H1 (cell line): ENCODE data around the gene MYH9. TPM values are rescaled to one million over a fixed set of nuclear protein-coding genes. Genes with fewer than 3 reads are reported as not detected.

ENCODE experiments used
- ATF3 ChIP-seq: IDR thresholded peaks from 2 replicates; pipeline ENCODE4 v1.6.1; 2011; ENCODE audit warnings: low read depth, mild to moderate bottlenecking, low read length; ENCODE audit not compliant: insufficient read depth
- BCL11A ChIP-seq, 2 experiments: IDR thresholded peaks; one replicate each; pipeline ENCODE4 v1.6.1; 2011; ENCODE audit warnings: low read depth in 2 of 2, low read length in 2 of 2, mild to moderate bottlenecking in 2 of 2
- CBX5 ChIP-seq: fragments of 300-800, 300-1000 bp; sonication (generic); IDR thresholded peaks from 2 replicates; pipeline ENCODE4 v1.7.1; 2016; ENCODE audit warnings: antibody characterized with exemption, low read length, low read depth
- CBX8 ChIP-seq: fragments of 300-800, 300-1000 bp; sonication (generic); IDR thresholded peaks from 2 replicates; pipeline ENCODE4 v1.7.1; 2016; ENCODE audit warnings: low read depth, low read length, borderline replicate concordance
- CEBPB ChIP-seq: IDR thresholded peaks from 2 replicates; pipeline ENCODE4 v1.6.1; 2012; ENCODE audit warnings: low read depth, low read length
- CHD1 ChIP-seq: IDR thresholded peaks from 2 replicates; pipeline ENCODE4 v1.6.1; 2012; ENCODE audit warnings: low read depth, low read length, improper control_type of control experiment
- FOSL1 ChIP-seq: IDR thresholded peaks from 2 replicates; pipeline ENCODE4 v1.6.1; 2011; ENCODE audit warnings: mild to moderate bottlenecking, low read depth, low read length, moderate library complexity; ENCODE audit not compliant: insufficient read depth
- HDAC2 ChIP-seq, 2 experiments: fragments of 300-600 bp in 1 of 2; sonication (generic) in 1 of 2; IDR thresholded peaks; 2 replicates each; pipeline ENCODE4 v1.6.1; 2011 to 2012; ENCODE audit warnings: low read depth in 2 of 2, low read length in 2 of 2, mild to moderate bottlenecking in 2 of 2, moderate library complexity in 2 of 2, borderline replicate concordance in 1 of 2, inconsistent platforms in 1 of 2
- HDAC6 ChIP-seq: IDR thresholded peaks from one replicate; pipeline ENCODE4 v1.7.1; 2012; ENCODE audit warnings: low read depth, mild to moderate bottlenecking, inconsistent platforms, low read length, moderate library complexity
- JUN ChIP-seq: IDR thresholded peaks from 2 replicates; pipeline ENCODE4 v1.6.1; 2011; ENCODE audit warnings: low read depth, mild to moderate bottlenecking, improper control_type of control experiment, low read length
- KDM1A ChIP-seq: fragments of 200-600, 300-600 bp; sonication (generic); IDR thresholded peaks from 2 replicates; pipeline ENCODE4 v1.7.1; 2016; ENCODE audit warnings: mild to moderate bottlenecking, low read length, borderline replicate concordance
- KDM4A ChIP-seq: IDR thresholded peaks from one replicate; pipeline ENCODE4 v1.7.1; 2012; ENCODE audit warnings: low read depth, mild to moderate bottlenecking, moderate library complexity, low read length, inconsistent platforms; ENCODE audit not compliant: severe bottlenecking
- MAFK ChIP-seq: IDR thresholded peaks from 2 replicates; pipeline ENCODE4 v1.6.1; 2012; ENCODE audit warnings: low read depth, mild to moderate bottlenecking, improper control_type of control experiment, low read length
- NANOG ChIP-seq: IDR thresholded peaks from 2 replicates; pipeline ENCODE4 v1.6.1; 2011; ENCODE audit warnings: low read length, low read depth, mild to moderate bottlenecking, inconsistent platforms; ENCODE audit not compliant: insufficient read depth, poor library complexity, severe bottlenecking
- NRF1 ChIP-seq: IDR thresholded peaks from 2 replicates; pipeline ENCODE4 v1.6.1; 2011; ENCODE audit warnings: mild to moderate bottlenecking, low read depth, low read length, improper control_type of control experiment
- PHF8 ChIP-seq: fragments of 200-600 bp; sonication (generic); conservative IDR thresholded peaks from 2 replicates; pipeline ENCODE4 v1.7.1; 2012; ENCODE audit warnings: low read depth, mild to moderate bottlenecking, inconsistent platforms, low read length, moderate library complexity
- POU5F1 ChIP-seq: IDR thresholded peaks from 2 replicates; pipeline ENCODE4 v1.6.1; 2011; ENCODE audit warnings: low read depth, mild to moderate bottlenecking, low read length, moderate library complexity
- RBBP5 ChIP-seq: IDR thresholded peaks from 2 replicates; pipeline ENCODE4 v1.7.1; 2012; ENCODE audit warnings: low read depth, mild to moderate bottlenecking, inconsistent platforms, low read length, moderate library complexity, borderline replicate concordance
- RXRA ChIP-seq: IDR thresholded peaks from 2 replicates; pipeline ENCODE4 v1.6.1; 2011; ENCODE audit warnings: low read depth, mild to moderate bottlenecking, low read length, moderate library complexity; ENCODE audit not compliant: insufficient read depth
- SAP30 ChIP-seq: fragments of 300-600 bp; sonication (generic); IDR thresholded peaks from 2 replicates; pipeline ENCODE4 v1.7.1; 2012; ENCODE audit warnings: low read length, moderate library complexity, mild to moderate bottlenecking, inconsistent platforms; ENCODE audit not compliant: insufficient read depth, insufficient replicate concordance
- SIRT6 ChIP-seq: IDR thresholded peaks from one replicate; pipeline ENCODE4 v1.7.1; 2012; ENCODE audit warnings: low read length, inconsistent platforms
- SIX5 ChIP-seq: IDR thresholded peaks from 2 replicates; pipeline ENCODE4 v1.6.1; 2011; ENCODE audit warnings: mild to moderate bottlenecking, low read depth, low read length
- SP4 ChIP-seq: IDR thresholded peaks from 2 replicates; pipeline ENCODE4 v1.6.1; 2012; ENCODE audit warnings: low read length, inconsistent platforms
- TBP ChIP-seq: IDR thresholded peaks from 2 replicates; pipeline ENCODE4 v1.6.1; 2011; ENCODE audit warnings: low read depth, low read length, improper control_type of control experiment
- USF2 ChIP-seq: IDR thresholded peaks from 2 replicates; pipeline ENCODE4 v1.6.1; 2011; ENCODE audit warnings: low read length, improper control_type of control experiment
- YY1 ChIP-seq: IDR thresholded peaks from 2 replicates; pipeline ENCODE4 v1.6.1; 2011; ENCODE audit warnings: low read depth, mild to moderate bottlenecking, low read length
- polyA plus RNA-seq, 7 experiments: library from polyadenylated mRNA; depleted of rRNA in 3 of 7; stranded (reverse) in 5 of 7; unstranded in 2 of 7; fragments of >200 nt in 5 of 7; fragments of 200-250 nt in 2 of 7; gene quantifications; 1 replicate in 5 of 7; 2 replicates in 1 of 7; 4 replicates in 1 of 7; pipeline versions ENCODE4 v1.2.1 to v1.2.3, GENCODE V29; 2011 to 2013; ENCODE audit warnings: missing spikeins in 2 of 7, mixed read lengths in 2 of 7
- total RNA-seq: library from RNA; stranded (reverse); fragmentation: NEBNext Ultra II Directional; extraction: Animal tissue kit (Norgen Biotek cat#: 25700); gene quantifications from 2 replicates; pipeline ENCODE4 v1.2.1, GENCODE V29; 2021

The MYH9 gene
- total and polyA plus RNA-seq, 2 of the 8 experiments (the other 6 are each of a cell fraction or from before 2014, with no cell fraction given) = 24.9 to 322 TPM

GRCh38 chr22:36387709-36387958, 133 bp downstream of the MYH9 start (continued):
- TF ChIP-seq HDAC2 (IDR thresholded peaks at IDR 0.05; ENCODE audit: borderline replicate concordance in 1 of 2, low read depth in 2 of 2, low read length in 2 of 2) (no peak), SP4 (no peak), YY1 (no peak), CEBPB (no peak), SIRT6 (no peak), CHD1 (no peak), TBP (no peak), BCL11A (IDR thresholded peaks at IDR 0.05; ENCODE audit: low read depth in 2 of 2, low read length in 2 of 2) (no peak), PHF8 (peak; percentile 81), FOSL1 (no peak), RXRA (no peak), MAFK (no peak), USF2 (no peak), POU5F1 (no peak), JUN (no peak), ATF3 (no peak), NANOG (no peak), CBX5 (no peak), KDM4A (peak; percentile 38), SIX5 (no peak), KDM1A (no peak), CBX8 (no peak), NRF1 (no peak), HDAC6 (no peak), SAP30 (no peak), RBBP5 (no peak)
